K562 (cell line): ENCODE results near the gene CDKN1C. TPM values are rescaled to one million over a fixed set of nuclear protein-coding genes. Genes with fewer than 3 reads are reported as not detected.

Source experiments
- CREB3L1 ChIP-seq: fragments of 450-650 bp; IDR thresholded peaks from 2 replicates; pipeline ENCODE4 v1.6.1; 2014; ENCODE audit warnings: low read depth, mild to moderate bottlenecking, moderate library complexity, borderline replicate concordance
- ELK3 ChIP-seq: fragments of 450-650 bp; formaldehyde crosslinking; IDR thresholded peaks from 2 replicates; pipeline ENCODE4 v1.4.0; 2020; ENCODE audit warnings: mild to moderate bottlenecking
- EZH2 ChIP-seq: IDR thresholded peaks from 2 replicates; pipeline ENCODE4 v1.6.1; 2012; ENCODE audit warnings: low read depth, mild to moderate bottlenecking, inconsistent platforms, low read length, borderline replicate concordance
- HDAC1 ChIP-seq, 2 experiments: fragments of 450-650 bp; IDR thresholded peaks; 2 replicates each; pipeline ENCODE4 v1.6.1; 2016 to 2017; ENCODE audit warnings: inconsistent platforms in 1 of 2, mild to moderate bottlenecking in 1 of 2, moderate library complexity in 1 of 2
- KDM4B ChIP-seq, 2 experiments: fragments of 450-650 bp in 1 of 2; sonication (generic) in 1 of 2; IDR thresholded peaks; 2 replicates each; pipeline ENCODE4 v1.6.1; 2016 to 2017; ENCODE audit warnings: borderline replicate concordance in 2 of 2, antibody characterized with exemption in 1 of 2, low read depth in 1 of 2, mild to moderate bottlenecking in 1 of 2
- LARP7 ChIP-seq: fragments of 450-650 bp; IDR thresholded peaks from 2 replicates; pipeline ENCODE4 v1.6.1; 2016
- LCOR ChIP-seq: sonication (generic); formaldehyde crosslinking; IDR thresholded peaks from 2 replicates; pipeline ENCODE4 v1.8.0; 2022; ENCODE audit warnings: mild to moderate bottlenecking, missing genetic modification reagents
- NR2C2 ChIP-seq, 2 experiments: fragments of 200-800 bp in 1 of 2; sonication (Bioruptor generic) in 1 of 2; sonication (generic) in 1 of 2; formaldehyde crosslinking in 1 of 2; IDR thresholded peaks; 2 replicates each; pipeline versions ENCODE4 v1.6.1 to v1.8.0; 2016 to 2022; ENCODE audit warnings: mild to moderate bottlenecking in 1 of 2, missing compliant biosample characterization in 1 of 2, missing genetic modification characterization in 1 of 2, missing genetic modification reagents in 1 of 2
- RCOR1 ChIP-seq, 2 experiments: IDR thresholded peaks; 2 replicates each; pipeline ENCODE4 v1.6.1; 2012; ENCODE audit warnings: low read depth in 2 of 2, low read length in 2 of 2, borderline replicate concordance in 1 of 2, improper control_type of control experiment in 1 of 2
- STAT5A ChIP-seq: IDR thresholded peaks from 2 replicates; pipeline ENCODE4 v1.6.1; 2012; ENCODE audit warnings: low read length, inconsistent platforms, borderline replicate concordance
- TEAD4 ChIP-seq, 2 experiments: sonication (generic) in 1 of 2; formaldehyde crosslinking in 1 of 2; IDR thresholded peaks; 2 replicates each; pipeline versions ENCODE4 v1.6.1 to v1.8.0; 2012 to 2022; ENCODE audit warnings: borderline replicate concordance in 1 of 2, inconsistent platforms in 1 of 2, low read length in 1 of 2, mild to moderate bottlenecking in 1 of 2, missing genetic modification reagents in 1 of 2
- TOE1 ChIP-seq, 2 experiments: fragments of 450-650 bp in 1 of 2; sonication (generic) in 1 of 2; formaldehyde crosslinking in 1 of 2; IDR thresholded peaks; 2 replicates each; pipeline versions ENCODE4 v1.7.1 to v1.8.0; 2016 to 2022; ENCODE audit warnings: borderline replicate concordance in 2 of 2, mild to moderate bottlenecking in 2 of 2, antibody characterized with exemption in 1 of 2, inconsistent platforms in 1 of 2, low read depth in 1 of 2, missing genetic modification reagents in 1 of 2, moderate library complexity in 1 of 2
- TRIM24 ChIP-seq, 2 experiments: fragments of 450-650 bp; IDR thresholded peaks; 2 replicates each; pipeline ENCODE4 v1.6.1; 2016
- U2AF1 ChIP-seq: fragments of 200-400 bp; formaldehyde crosslinking; optimal IDR thresholded peaks from 2 replicates; pipeline ENCODE3; 2017; ENCODE audit warnings: mild to moderate bottlenecking, low read depth, low read length, moderate library complexity
- YBX1 ChIP-seq: fragments of 450-650 bp; IDR thresholded peaks from 2 replicates; pipeline ENCODE4 v1.7.1; 2016; ENCODE audit warnings: mild to moderate bottlenecking
- YY1 ChIP-seq, 3 experiments: IDR thresholded peaks; 2 replicates each; pipeline ENCODE4 v1.6.1; 2011; ENCODE audit warnings: low read length in 2 of 3, mild to moderate bottlenecking in 2 of 3, moderate library complexity in 2 of 3, borderline replicate concordance in 1 of 3, control low read depth in 1 of 3, low read depth in 1 of 3; ENCODE audit not compliant: insufficient read depth in 3 of 3, insufficient replicate concordance in 2 of 3, control insufficient read depth in 1 of 3, insufficient read length in 1 of 3; ENCODE audit errors: extremely low read depth in 1 of 3
- ZNF311 ChIP-seq: fragments of 250-450 bp; sonication (Bioruptor Pico); IDR thresholded peaks from 2 replicates; pipeline ENCODE4 v1.4.0; 2020; ENCODE audit warnings: mild to moderate bottlenecking, moderate library complexity
- ZNF431 ChIP-seq: sonication (generic); formaldehyde crosslinking; IDR thresholded peaks from 2 replicates; pipeline ENCODE4 v1.8.0; 2022; ENCODE audit warnings: mild to moderate bottlenecking, missing genetic modification reagents
- ZNF511 ChIP-seq: sonication (generic); formaldehyde crosslinking; IDR thresholded peaks from 2 replicates; pipeline ENCODE4 v1.8.0; 2022; ENCODE audit warnings: mild to moderate bottlenecking, missing genetic modification reagents
- ZNF766 ChIP-seq: fragments of 200-800 bp; sonication (Bioruptor generic); conservative IDR thresholded peaks from 2 replicates; pipeline ENCODE4 v1.6.1; 2016; ENCODE audit warnings: missing genetic modification characterization, missing compliant biosample characterization
- polyA plus RNA-seq, 8 experiments: library from polyadenylated mRNA; depleted of rRNA in 4 of 8; stranded (reverse) in 5 of 8; unstranded in 3 of 8; fragments of >200 nt; fragmentation: Nextera tagmentation in 2 of 8; fragmentation: Illumina TruSeq in 1 of 8; extraction: Ambion mirVana in 2 of 8; extraction: Trizol in 1 of 8; gene quantifications; 2 replicates each; pipeline versions ENCODE4 v1.2.1 to v1.2.3, GENCODE V29; 2011 to 2014; ENCODE audit warnings: inconsistent platforms in 1 of 8, missing spikeins in 1 of 8
- total RNA-seq, 7 experiments: library from RNA; depleted of rRNA in 6 of 7; stranded (reverse); fragments of >200 nt in 6 of 7; fragmentation: Illumina TruSeq in 2 of 7; extraction: Trizol in 2 of 7; gene quantifications; 2 replicates each; pipeline versions ENCODE4 v1.2.1 to v1.2.3, GENCODE V29; 2011 to 2021; ENCODE audit warnings: low replicate concordance in 1 of 7
- TF ChIP-seq, protein P1 (sequence below): fragments of 450-650 bp; formaldehyde crosslinking; conservative IDR thresholded peaks from 2 replicates; pipeline ENCODE4 v1.4.0; 2022; ENCODE audit warnings: mild to moderate bottlenecking, missing genetic modification characterization

The CDKN1C gene
- total and polyA plus RNA-seq, 9 of the 15 experiments (the other 6 are each of a cell fraction or from before 2014, with no cell fraction given), result 2.8 to 21.1 (median 9.3) TPM

DNA sequence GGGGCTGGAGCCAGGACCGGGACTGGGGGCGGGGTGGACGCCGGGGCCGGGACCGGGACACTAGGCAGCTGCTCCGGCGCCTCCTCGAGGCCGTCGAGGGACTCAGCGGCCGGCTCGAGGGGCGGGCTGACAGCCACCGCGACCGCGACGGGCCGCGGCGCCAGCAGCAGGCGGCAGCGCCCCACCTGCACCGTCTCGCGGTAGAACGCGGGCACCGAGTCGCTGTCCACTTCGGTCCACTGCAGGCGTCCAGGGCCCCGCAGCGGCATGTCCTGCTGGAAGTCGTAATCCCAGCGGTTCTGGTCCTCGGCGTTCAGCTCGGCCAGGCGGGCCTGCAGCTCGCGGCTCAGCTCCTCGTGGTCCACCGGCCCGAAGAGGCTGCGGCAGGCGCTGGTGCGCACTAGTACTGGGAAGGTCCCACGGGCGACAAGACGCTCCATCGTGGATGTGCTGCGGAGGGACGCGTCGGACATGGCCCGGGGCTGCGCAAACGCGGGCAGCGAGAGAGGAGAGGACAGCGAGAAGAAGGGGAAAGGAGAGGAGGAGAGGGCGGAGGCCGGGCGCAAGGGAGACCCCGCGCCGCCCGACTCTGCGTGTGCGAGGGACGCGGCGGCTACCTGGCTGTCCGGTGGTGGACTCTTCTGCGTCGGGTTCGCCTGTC, 428 bp downstream of the CDKN1C start (continued):
- TF ChIP-seq CREB3L1 (peak; percentile 40; the same call in 1 of the 2 replicates), TEAD4 (IDR thresholded peaks at IDR 0.05; ENCODE audit: low read length) (no peak), TEAD4 (CRISPR knock-in tag; IDR thresholded peaks at IDR 0.05; ENCODE audit: borderline replicate concordance) (peak; percentile 88; the same call in 1 of the 2 replicates), ZNF311 (CRISPR knock-in tag) (no peak), TOE1 (IDR thresholded peaks at IDR 0.05; ENCODE audit: borderline replicate concordance) (0 out of 2 replicates have a peak, but pooled peaks have one; percentile 24), TOE1 (CRISPR knock-in tag; IDR thresholded peaks at IDR 0.05; ENCODE audit: borderline replicate concordance, low read depth) (no peak), KDM4B (IDR thresholded peaks at IDR 0.05; ENCODE audit: borderline replicate concordance in 2 of 2, low read depth in 1 of 2) (no peak), LARP7 (0 out of 2 replicates have a peak, but pooled peaks have one; percentile 32), YBX1 (no peak), EZH2 (no peak), STAT5A (no peak), NR2C2 (CRISPR knock-in tag; IDR thresholded peaks at IDR 0.05) (peak; percentile 57; the same call in 1 of the 2 replicates), NR2C2 (tag; IDR thresholded peaks at IDR 0.05) (no peak), YY1 (IDR thresholded peaks at IDR 0.05; ENCODE audit: borderline replicate concordance in 1 of 3, control insufficient read depth in 1 of 3, extremely low read depth in 1 of 3, insufficient read depth in 3 of 3, insufficient read length in 1 of 3, insufficient replicate concordance in 2 of 3, low read depth in 1 of 3, low read length in 2 of 3) (peak in 2 of 3 experiments; percentile 7 to 59), U2AF1 (no peak), ELK3 (CRISPR knock-in tag) (no peak), ZNF766 (CRISPR knock-in tag) (no peak), RCOR1 (IDR thresholded peaks at IDR 0.05; ENCODE audit: borderline replicate concordance in 1 of 2, low read depth in 2 of 2, low read length in 2 of 2) (0 out of 4 replicates have a peak, but pooled peaks of 1 of the 2 experiments have one; percentile 6), ZNF431 (CRISPR knock-in tag) (peak; percentile 84), TRIM24 (IDR thresholded peaks at IDR 0.05) (0 out of 4 replicates have a peak, but pooled peaks of 1 of the 2 experiments have one; percentile 61), LCOR (CRISPR knock-in tag) (peak; percentile 70; the same call in 1 of the 2 replicates), ZNF511 (CRISPR knock-in tag) (peak; percentile 83), HDAC1 (IDR thresholded peaks at IDR 0.05) (peak in 1 of 2 experiments; percentile 89; a peak in 2 of 4 replicates)
- TF ChIP-seq, protein P1, sequence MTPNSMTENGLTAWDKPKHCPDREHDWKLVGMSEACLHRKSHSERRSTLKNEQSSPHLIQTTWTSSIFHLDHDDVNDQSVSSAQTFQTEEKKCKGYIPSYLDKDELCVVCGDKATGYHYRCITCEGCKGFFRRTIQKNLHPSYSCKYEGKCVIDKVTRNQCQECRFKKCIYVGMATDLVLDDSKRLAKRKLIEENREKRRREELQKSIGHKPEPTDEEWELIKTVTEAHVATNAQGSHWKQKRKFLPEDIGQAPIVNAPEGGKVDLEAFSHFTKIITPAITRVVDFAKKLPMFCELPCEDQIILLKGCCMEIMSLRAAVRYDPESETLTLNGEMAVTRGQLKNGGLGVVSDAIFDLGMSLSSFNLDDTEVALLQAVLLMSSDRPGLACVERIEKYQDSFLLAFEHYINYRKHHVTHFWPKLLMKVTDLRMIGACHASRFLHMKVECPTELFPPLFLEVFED, result no peak
